Spleen (tissue), 7 donors: Measurements from ENCODE around the gene PIGQ.

Experiments used
- POLR2A ChIP-seq, 3 donors: fragments of 450-650 bp; IDR thresholded peaks; one replicate each; pipeline ENCODE4 v1.5.1; 2017; ENCODE audit warnings: antibody characterized with exemption in 3 of 3, mild to moderate bottlenecking in 1 of 3
- POLR2AphosphoS5 ChIP-seq, 3 donors: sonication (generic); formaldehyde crosslinking; IDR thresholded peaks; one replicate each; pipeline ENCODE4 v1.5.1; 2017; ENCODE audit warnings: antibody characterized with exemption in 3 of 3
- TF ChIP-seq, protein P1 (sequence below), 11 experiments: fragments of 200-600 bp in 7 of 11; fragments of 450-650 bp in 4 of 11; sonication (generic) in 4 of 11; IDR thresholded peaks in 8 of 11; conservative IDR thresholded peaks in 3 of 11; 1 replicate in 7 of 11; 2 replicates in 4 of 11; pipeline versions ENCODE4 v1.4.0 to v1.8.0; 2016 to 2021; ENCODE audit warnings: antibody characterized with exemption in 11 of 11, inconsistent platforms in 4 of 11, mild to moderate bottlenecking in 1 of 11
- donor health status: DM: no; HTN: no; CAD: no; lungs with moderate emphysema.
- donor health status: DM: no; HTN: no; CAD: no.
- donor health status: DM: no; HTN: no; CAD: no.

DNA sequence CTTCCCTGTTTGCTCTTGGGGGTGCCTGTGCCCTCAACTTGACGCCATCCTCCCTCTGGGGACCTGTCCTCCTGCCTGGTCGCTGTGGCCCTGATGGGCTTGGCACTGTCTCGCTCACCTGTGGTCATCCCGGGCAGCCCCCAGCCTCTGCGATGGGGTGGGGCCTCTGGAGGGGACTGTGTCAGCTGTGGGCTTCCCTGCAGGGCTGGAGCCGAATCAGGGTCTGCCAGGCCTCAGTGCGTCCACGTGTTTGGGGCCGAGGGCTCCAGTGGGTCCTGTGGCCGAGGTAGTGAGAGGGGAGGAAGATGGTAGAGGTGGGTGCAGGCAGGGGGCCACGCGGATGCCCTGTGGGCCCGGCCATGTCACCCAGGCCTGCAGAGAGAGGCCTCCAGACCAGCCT lies 8.0 kb downstream of the PIGQ start:
- TF ChIP-seq, protein P1, sequence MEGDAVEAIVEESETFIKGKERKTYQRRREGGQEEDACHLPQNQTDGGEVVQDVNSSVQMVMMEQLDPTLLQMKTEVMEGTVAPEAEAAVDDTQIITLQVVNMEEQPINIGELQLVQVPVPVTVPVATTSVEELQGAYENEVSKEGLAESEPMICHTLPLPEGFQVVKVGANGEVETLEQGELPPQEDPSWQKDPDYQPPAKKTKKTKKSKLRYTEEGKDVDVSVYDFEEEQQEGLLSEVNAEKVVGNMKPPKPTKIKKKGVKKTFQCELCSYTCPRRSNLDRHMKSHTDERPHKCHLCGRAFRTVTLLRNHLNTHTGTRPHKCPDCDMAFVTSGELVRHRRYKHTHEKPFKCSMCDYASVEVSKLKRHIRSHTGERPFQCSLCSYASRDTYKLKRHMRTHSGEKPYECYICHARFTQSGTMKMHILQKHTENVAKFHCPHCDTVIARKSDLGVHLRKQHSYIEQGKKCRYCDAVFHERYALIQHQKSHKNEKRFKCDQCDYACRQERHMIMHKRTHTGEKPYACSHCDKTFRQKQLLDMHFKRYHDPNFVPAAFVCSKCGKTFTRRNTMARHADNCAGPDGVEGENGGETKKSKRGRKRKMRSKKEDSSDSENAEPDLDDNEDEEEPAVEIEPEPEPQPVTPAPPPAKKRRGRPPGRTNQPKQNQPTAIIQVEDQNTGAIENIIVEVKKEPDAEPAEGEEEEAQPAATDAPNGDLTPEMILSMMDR (IDR thresholded peaks at IDR 0.05 in 8 of 11, conservative IDR thresholded peaks at IDR 0.05 in 3 of 11), result no peak
- TF ChIP-seq POLR2AphosphoS5 (IDR thresholded peaks at IDR 0.05) (peak in 1 of 3 donors; percentile 6), POLR2A (IDR thresholded peaks at IDR 0.05) (no peak)
